SU-DHL-6 (cell line): ENCODE data around the gene CTDSPL.

Experiments used
- CTCF ChIP-seq: fragments of 200-600 bp; sonication (generic); IDR thresholded peaks from one replicate; pipeline ENCODE4 v1.5.1; 2017; ENCODE audit warnings: antibody characterized with exemption, mild to moderate bottlenecking, low read length, moderate library complexity; ENCODE audit not compliant: insufficient read depth, poor library complexity, severe bottlenecking
- EZH2phosphoT487 ChIP-seq: fragments of 200-600 bp; sonication (generic), shearing (Covaris generic); conservative IDR thresholded peaks from 2 replicates; pipeline ENCODE4 v1.6.1; 2018; ENCODE audit warnings: mild to moderate bottlenecking, antibody characterized with exemption, low read length, moderate library complexity, mixed read lengths

DNA sequence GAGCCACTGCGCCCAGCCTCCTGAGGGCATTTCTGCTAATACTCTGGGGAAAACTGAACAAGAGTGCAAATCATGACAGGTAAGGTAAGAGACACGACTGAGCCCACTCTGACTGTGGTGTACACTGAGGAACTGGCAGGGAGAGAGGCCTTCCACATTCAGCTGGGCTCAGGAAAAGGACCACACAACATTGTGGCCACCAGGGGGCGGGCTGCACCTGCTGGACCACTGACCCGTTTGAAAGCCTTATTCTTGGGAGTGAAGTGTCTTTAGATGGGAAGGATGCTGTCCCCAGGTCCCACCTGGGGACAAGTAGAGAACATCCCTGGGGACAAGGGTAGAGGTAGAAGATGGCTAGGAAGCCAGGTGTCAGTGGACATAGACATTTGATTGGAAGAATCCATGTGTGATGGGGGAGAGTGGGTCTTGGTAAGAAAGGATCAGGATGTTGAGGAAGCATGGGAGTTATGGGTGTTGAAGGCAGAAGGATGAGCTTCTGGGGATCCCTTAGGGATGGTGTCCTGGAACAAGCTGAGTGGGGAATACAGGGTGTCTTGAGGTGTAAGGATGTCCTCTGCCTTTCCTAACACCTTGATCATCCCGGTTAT lies 6.2 kb upstream of the CTDSPL start:
- TF ChIP-seq CTCF = peak; percentile 78
- TF ChIP-seq EZH2phosphoT487 = no peak
